ENCODE measurements around the gene PAX8. TPM values are rescaled to one million over a fixed set of nuclear protein-coding genes. Genes with fewer than 3 reads are reported as not detected.

PAX8 gene
- total RNA-seq, 1 experiment from 2014 or later: 0.15 TPM

DNA sequence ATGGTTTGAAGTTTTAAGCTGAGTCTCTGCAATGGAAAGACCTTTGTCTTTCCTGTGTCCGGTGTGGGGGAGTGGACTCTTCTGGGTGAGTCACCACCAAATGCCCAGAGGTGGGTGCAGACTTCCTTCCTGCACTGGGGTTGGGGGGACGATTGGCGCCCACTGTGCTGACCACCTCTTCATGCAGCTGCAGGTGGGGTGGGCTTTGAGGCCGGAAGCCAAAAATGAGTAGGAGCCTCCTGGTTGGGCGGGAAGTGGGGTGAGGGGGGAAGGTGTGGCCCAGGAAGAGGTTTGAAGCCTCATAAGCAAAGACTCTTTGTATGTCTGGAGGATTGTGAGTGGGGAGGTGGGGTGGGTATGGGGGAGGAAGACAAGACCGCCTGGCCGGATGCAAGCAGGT, 27.6 kb downstream of the PAX8 start:
- no peak for TF ChIP-seq TCF7L2 (IDR thresholded peaks at IDR 0.05; ENCODE audit: low read depth, low read length)
- TF ChIP-seq REST (IDR thresholded peaks at IDR 0.05; ENCODE audit: insufficient read depth in 1 of 2, low read depth in 2 of 2, low read length in 1 of 2): no peak
- no peak for TF ChIP-seq SIN3A (IDR thresholded peaks at IDR 0.05; ENCODE audit: borderline replicate concordance, insufficient read depth, low read depth, low read length)
- TF ChIP-seq, protein P1, sequence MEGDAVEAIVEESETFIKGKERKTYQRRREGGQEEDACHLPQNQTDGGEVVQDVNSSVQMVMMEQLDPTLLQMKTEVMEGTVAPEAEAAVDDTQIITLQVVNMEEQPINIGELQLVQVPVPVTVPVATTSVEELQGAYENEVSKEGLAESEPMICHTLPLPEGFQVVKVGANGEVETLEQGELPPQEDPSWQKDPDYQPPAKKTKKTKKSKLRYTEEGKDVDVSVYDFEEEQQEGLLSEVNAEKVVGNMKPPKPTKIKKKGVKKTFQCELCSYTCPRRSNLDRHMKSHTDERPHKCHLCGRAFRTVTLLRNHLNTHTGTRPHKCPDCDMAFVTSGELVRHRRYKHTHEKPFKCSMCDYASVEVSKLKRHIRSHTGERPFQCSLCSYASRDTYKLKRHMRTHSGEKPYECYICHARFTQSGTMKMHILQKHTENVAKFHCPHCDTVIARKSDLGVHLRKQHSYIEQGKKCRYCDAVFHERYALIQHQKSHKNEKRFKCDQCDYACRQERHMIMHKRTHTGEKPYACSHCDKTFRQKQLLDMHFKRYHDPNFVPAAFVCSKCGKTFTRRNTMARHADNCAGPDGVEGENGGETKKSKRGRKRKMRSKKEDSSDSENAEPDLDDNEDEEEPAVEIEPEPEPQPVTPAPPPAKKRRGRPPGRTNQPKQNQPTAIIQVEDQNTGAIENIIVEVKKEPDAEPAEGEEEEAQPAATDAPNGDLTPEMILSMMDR (IDR thresholded peaks at IDR 0.05): no peak
- TF ChIP-seq POLR2AphosphoS5 (IDR thresholded peaks at IDR 0.05; ENCODE audit: low read depth, low read length): no peak
- Histone ChIP-seq H3K9me3 (ENCODE audit: control insufficient read depth, insufficient read depth, low read depth, low read length) (no peaks in the 10 kb centered on the region), H3K27me3 (ENCODE audit: control insufficient read depth, insufficient read depth, low read length) (0 out of 2 replicates have a peak, but pooled peaks cover 2% of the 10 kb centered on the region), H3K27ac (ENCODE audit: low read length) (no peak overlapping the region), H3K36me3 (ENCODE audit: control insufficient read depth, insufficient read depth, low read length) (no peaks in the 10 kb centered on the region), H3K4me3 (ENCODE audit: low read depth in 2 of 2, low read length in 2 of 2) (no peak overlapping the region), H3K4me1 (ENCODE audit: control insufficient read depth, insufficient read depth, low read length) (no peaks in the 10 kb centered on the region)
- DNase-seq (ENCODE audit: low read depth, low spot score) (no peak), ATAC-seq (no peak)
- ChIA-PET CTCF (interaction anchor here (1.3 kb wide), 1 partner anchor 10 kb away, joined by 5 read pairs; no protein-coding TSS in a partner anchor), POLR2A (no interaction called here)
- intact Hi-C loops (cut with micrococcal nuclease; ENCODE audit: unreplicated experiment) (no loop called here), in situ Hi-C loops (cut with HindIII; ENCODE audit: low pct_unique_long_range_greater_than_20kb, low sequenced_read_pairs) (no loop called here)
- no TSS peak for BruUV-seq (replicated peaks)

GRCh38 chr2:113248997-113249770, 29.5 kb downstream of the PAX8 start:
- H3K9me3 ChIP-seq (ENCODE audit: control insufficient read depth, insufficient read depth, low read depth, low read length): no peaks in the 10 kb centered on the region
- in situ Hi-C loops (cut with HindIII; ENCODE audit: low pct_unique_long_range_greater_than_20kb, low sequenced_read_pairs): no loop called here
- no peaks in the 10 kb centered on the region for H3K27me3 ChIP-seq (ENCODE audit: control insufficient read depth, insufficient read depth, low read length)
- H3K27ac ChIP-seq (ENCODE audit: low read length): no peak overlapping the region
- intact Hi-C loops (cut with micrococcal nuclease; ENCODE audit: unreplicated experiment): loop anchor here (1.0 to 5.0 kb wide), 2 partner anchors 47 to 121 kb away; no protein-coding TSS in a partner anchor
- TF ChIP-seq, protein P1 (IDR thresholded peaks at IDR 0.05): peak; percentile 94
- TF ChIP-seq SIN3A (IDR thresholded peaks at IDR 0.05; ENCODE audit: borderline replicate concordance, insufficient read depth, low read depth, low read length): no peak
- DNase-seq (ENCODE audit: low read depth, low spot score) (peak; percentile 61), ATAC-seq (peak; percentile 89)
- ChIA-PET CTCF (interaction anchor here (0.6 to 1.0 kb wide), 6 partner anchors 11 to 199 kb away, joined by 3 to 9 read pairs (median 5); no protein-coding TSS in a partner anchor), POLR2A (interaction anchor here (0.6 kb wide), 1 partner anchor 51 kb away, joined by 3 read pairs; no protein-coding TSS in a partner anchor)
- no TSS peak for BruUV-seq (replicated peaks)
- no peaks in the 10 kb centered on the region for H3K36me3 ChIP-seq (ENCODE audit: control insufficient read depth, insufficient read depth, low read length)
- no peak overlapping the region for H3K4me3 ChIP-seq (ENCODE audit: low read depth in 2 of 2, low read length in 2 of 2)
- no peaks in the 10 kb centered on the region for H3K4me1 ChIP-seq (ENCODE audit: control insufficient read depth, insufficient read depth, low read length)

Measured in Panc1 (cell line).